ENCODE results near the gene ADAMTS1.

Gene ADAMTS1

DNA sequence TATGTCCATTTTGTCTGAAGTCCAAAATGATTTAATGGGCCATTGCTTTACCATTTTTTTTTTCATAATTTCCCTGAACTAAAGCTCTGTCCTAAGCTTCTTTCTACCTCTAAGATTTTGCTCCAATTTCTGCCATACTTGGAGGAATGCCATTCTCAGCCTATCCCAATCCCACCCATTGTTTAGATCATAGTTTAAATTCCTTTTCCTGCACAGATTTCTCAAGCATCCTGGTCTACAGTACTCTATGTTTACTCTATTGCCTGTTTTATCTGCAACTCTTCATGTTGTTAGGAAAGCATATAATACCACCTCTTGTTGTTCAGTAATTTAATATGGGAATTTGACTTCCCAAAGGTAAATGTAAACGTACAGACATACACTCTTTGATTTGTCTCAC, 30.8 kb downstream of the ADAMTS1 start:
- TF ChIP-seq, protein P1, sequence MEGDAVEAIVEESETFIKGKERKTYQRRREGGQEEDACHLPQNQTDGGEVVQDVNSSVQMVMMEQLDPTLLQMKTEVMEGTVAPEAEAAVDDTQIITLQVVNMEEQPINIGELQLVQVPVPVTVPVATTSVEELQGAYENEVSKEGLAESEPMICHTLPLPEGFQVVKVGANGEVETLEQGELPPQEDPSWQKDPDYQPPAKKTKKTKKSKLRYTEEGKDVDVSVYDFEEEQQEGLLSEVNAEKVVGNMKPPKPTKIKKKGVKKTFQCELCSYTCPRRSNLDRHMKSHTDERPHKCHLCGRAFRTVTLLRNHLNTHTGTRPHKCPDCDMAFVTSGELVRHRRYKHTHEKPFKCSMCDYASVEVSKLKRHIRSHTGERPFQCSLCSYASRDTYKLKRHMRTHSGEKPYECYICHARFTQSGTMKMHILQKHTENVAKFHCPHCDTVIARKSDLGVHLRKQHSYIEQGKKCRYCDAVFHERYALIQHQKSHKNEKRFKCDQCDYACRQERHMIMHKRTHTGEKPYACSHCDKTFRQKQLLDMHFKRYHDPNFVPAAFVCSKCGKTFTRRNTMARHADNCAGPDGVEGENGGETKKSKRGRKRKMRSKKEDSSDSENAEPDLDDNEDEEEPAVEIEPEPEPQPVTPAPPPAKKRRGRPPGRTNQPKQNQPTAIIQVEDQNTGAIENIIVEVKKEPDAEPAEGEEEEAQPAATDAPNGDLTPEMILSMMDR (IDR thresholded peaks at IDR 0.05; ENCODE audit: insufficient read depth, missing control alignments): no peak
- no peak for DNase-seq (ENCODE audit: insufficient read length, low spot score)
- FAIRE-seq: no peak

DNA sequence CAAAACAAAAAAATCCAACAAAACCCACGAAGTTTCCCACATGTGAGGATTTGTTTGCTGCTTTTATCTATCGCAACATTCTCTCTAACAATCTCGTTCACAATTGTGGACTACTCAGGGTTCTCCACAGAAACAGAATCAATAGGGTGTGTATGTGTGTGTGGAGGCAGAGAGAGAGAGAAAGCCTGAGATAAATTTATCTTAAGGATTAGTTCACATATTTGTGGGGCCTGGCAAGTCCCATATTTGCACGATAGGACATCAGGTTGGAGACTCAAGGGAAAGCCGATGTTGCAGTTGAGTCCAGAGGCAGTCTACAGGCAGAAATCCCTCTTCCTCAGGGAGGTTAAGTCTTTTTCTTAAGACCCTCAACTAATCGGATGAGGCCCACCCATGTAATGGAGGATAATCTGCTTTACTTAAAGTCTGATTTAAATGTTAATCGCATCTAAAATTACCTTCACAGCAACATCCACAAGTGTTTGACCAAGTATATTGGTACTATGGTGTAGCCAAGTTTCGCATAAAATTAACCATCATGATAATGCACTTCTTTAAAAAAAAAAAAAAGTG, 31.7 kb downstream of the ADAMTS1 start:
- TF ChIP-seq, protein P1 (IDR thresholded peaks at IDR 0.05; ENCODE audit: insufficient read depth, missing control alignments): no peak
- peak; percentile 87 for FAIRE-seq
- DNase-seq (ENCODE audit: insufficient read length, low spot score): no peak

GRCh38 chr21:26812173-26812572, 33.0 kb downstream of the ADAMTS1 start:
- no peak for FAIRE-seq
- no peak for DNase-seq (ENCODE audit: insufficient read length, low spot score)
- TF ChIP-seq, protein P1 (IDR thresholded peaks at IDR 0.05; ENCODE audit: insufficient read depth, missing control alignments): no peak

DNA sequence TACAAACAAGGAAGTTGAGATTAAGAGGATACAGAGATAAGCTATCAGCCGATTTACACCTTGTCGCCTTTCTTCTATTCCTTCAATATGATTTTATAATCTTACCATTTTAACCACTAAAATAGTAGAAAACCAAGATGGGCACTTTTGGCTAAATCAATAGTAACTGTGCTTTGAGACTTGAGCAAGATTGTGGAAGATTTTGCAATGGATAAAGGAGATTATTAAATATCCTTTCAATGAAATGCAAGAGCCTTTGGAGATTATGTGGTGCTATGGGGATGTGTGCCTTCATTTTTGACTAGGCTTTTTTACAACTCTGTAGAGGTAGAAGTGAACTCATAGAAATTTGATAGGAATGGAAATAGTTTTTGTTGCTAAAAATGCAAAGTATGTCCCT, 33.7 kb downstream of the ADAMTS1 start:
- TF ChIP-seq, protein P1 (IDR thresholded peaks at IDR 0.05; ENCODE audit: insufficient read depth, missing control alignments): no peak
- FAIRE-seq (no peak), DNase-seq (ENCODE audit: insufficient read length, low spot score) (no peak)

- FAIRE-seq: no peak
- no peak for DNase-seq (ENCODE audit: insufficient read length, low spot score)
- TF ChIP-seq, protein P1 (IDR thresholded peaks at IDR 0.05; ENCODE audit: insufficient read depth, missing control alignments): no peak
Measured at GRCh38 chr21:26810676-26811415, 34.4 kb downstream of the ADAMTS1 start.

- FAIRE-seq (no peak), DNase-seq (ENCODE audit: insufficient read length, low spot score) (no peak)
- TF ChIP-seq, protein P1 (IDR thresholded peaks at IDR 0.05; ENCODE audit: insufficient read depth, missing control alignments): no peak
Measured at GRCh38 chr21:26810266-26810665, 34.9 kb downstream of the ADAMTS1 start.

DNA sequence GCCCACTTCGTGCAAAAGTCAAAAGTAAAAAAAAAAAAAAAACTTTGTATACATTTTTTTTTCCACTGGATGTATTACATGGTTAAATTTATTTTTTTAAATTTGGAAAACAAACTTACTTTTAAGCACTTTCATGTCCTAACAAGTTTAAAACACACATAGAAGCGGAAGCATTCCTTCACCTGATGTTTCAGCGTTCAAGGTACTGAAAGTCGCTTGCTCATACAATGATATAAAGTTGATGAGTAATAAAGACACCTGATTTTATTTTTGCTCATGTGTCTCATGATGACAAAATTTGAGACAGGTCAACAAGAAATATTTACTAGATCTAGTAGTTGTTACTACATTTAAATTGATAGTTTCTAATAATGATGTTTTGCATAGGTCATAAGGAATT, 35.5 kb downstream of the ADAMTS1 start:
- TF ChIP-seq, protein P1 (IDR thresholded peaks at IDR 0.05; ENCODE audit: insufficient read depth, missing control alignments): no peak
- FAIRE-seq (no peak), DNase-seq (ENCODE audit: insufficient read length, low spot score) (no peak)

All from D721Med (cell line).